K562 (cell line): ENCODE measurements around the gene SNRNP70. TPM values are rescaled to one million over a fixed set of nuclear protein-coding genes. Genes with fewer than 3 reads are reported as not detected.

Source experiments
- BHLHE40 ChIP-seq: IDR thresholded peaks from 2 replicates; pipeline ENCODE4 v1.6.1; 2011; ENCODE audit warnings: low read length, improper control_type of control experiment
- EHMT2 ChIP-seq: fragments of 450-650 bp; IDR thresholded peaks from 2 replicates; pipeline ENCODE4 v1.6.1; 2018; ENCODE audit warnings: antibody characterized with exemption
- ETV5 ChIP-seq: sonication (generic); formaldehyde crosslinking; IDR thresholded peaks from 2 replicates; pipeline ENCODE4 v1.4.0; 2020; ENCODE audit warnings: low read depth, mild to moderate bottlenecking, missing genetic modification reagents
- FOXA1 ChIP-seq: fragments of 450-650 bp; IDR thresholded peaks from 2 replicates; pipeline ENCODE4 v1.6.1; 2016; ENCODE audit warnings: mild to moderate bottlenecking, borderline replicate concordance
- GATAD2B ChIP-seq: fragments of 450-650 bp; IDR thresholded peaks from 2 replicates; pipeline ENCODE4 v1.6.1; 2017; ENCODE audit warnings: mild to moderate bottlenecking, borderline replicate concordance
- HNRNPH1 ChIP-seq: fragments of 200-400 bp; formaldehyde crosslinking; optimal IDR thresholded peaks from 2 replicates; pipeline ENCODE3; 2017; ENCODE audit warnings: low read depth, mild to moderate bottlenecking, low read length, moderate library complexity
- KAT2B ChIP-seq: IDR thresholded peaks from one replicate; pipeline ENCODE4 v1.6.1; 2012; ENCODE audit warnings: low read depth, mild to moderate bottlenecking, control low read depth, inconsistent platforms, low read length, moderate library complexity
- MAFK ChIP-seq: IDR thresholded peaks from 2 replicates; pipeline ENCODE4 v1.6.1; 2011; ENCODE audit warnings: low read length, improper control_type of control experiment
- MAZ ChIP-seq, 2 experiments: fragments of 450-650 bp in 1 of 2; sonication (generic) in 1 of 2; formaldehyde crosslinking; IDR thresholded peaks in 1 of 2; conservative IDR thresholded peaks in 1 of 2; 2 replicates each; pipeline versions ENCODE4 v1.4.0 to v1.5.0; 2020; ENCODE audit warnings: mild to moderate bottlenecking in 1 of 2, missing genetic modification reagents in 1 of 2
- MCM3 ChIP-seq: fragments of 450-650 bp; IDR thresholded peaks from 2 replicates; pipeline ENCODE4 v1.6.1; 2016
- RCOR1 ChIP-seq, 2 experiments: IDR thresholded peaks; 2 replicates each; pipeline ENCODE4 v1.6.1; 2012; ENCODE audit warnings: low read depth in 2 of 2, low read length in 2 of 2, borderline replicate concordance in 1 of 2, improper control_type of control experiment in 1 of 2
- TBP ChIP-seq: optimal IDR thresholded peaks from 2 replicates; pipeline ENCODE3; 2011; ENCODE audit warnings: low read depth, low read length, improper control_type of control experiment
- TCF7L2 ChIP-seq: fragments of 150-350 bp; IDR thresholded peaks from 2 replicates; pipeline ENCODE4 v1.6.1; 2016; ENCODE audit warnings: low read depth, mild to moderate bottlenecking, low read length, moderate library complexity
- TGIF2 ChIP-seq: sonication (generic); formaldehyde crosslinking; IDR thresholded peaks from 2 replicates; pipeline ENCODE4 v1.8.1; 2022; ENCODE audit warnings: mild to moderate bottlenecking, missing genetic modification reagents, moderate library complexity
- ZBTB7A ChIP-seq: IDR thresholded peaks from 2 replicates; pipeline ENCODE4 v1.6.1; 2011; ENCODE audit warnings: low read depth, mild to moderate bottlenecking, low read length, moderate library complexity, borderline replicate concordance; ENCODE audit not compliant: control insufficient read depth
- ZFPM2 ChIP-seq: fragments of 250-450 bp; sonication (Bioruptor Pico); IDR thresholded peaks from 2 replicates; pipeline ENCODE4 v1.5.1; 2022; ENCODE audit warnings: mild to moderate bottlenecking
- polyA plus RNA-seq, 8 experiments: library from polyadenylated mRNA; depleted of rRNA in 4 of 8; stranded (reverse) in 5 of 8; unstranded in 3 of 8; fragments of >200 nt; fragmentation: Nextera tagmentation in 2 of 8; fragmentation: Illumina TruSeq in 1 of 8; extraction: Ambion mirVana in 2 of 8; extraction: Trizol in 1 of 8; gene quantifications; 2 replicates each; pipeline versions ENCODE4 v1.2.1 to v1.2.3, GENCODE V29; 2011 to 2014; ENCODE audit warnings: inconsistent platforms in 1 of 8, missing spikeins in 1 of 8
- total RNA-seq, 7 experiments: library from RNA; depleted of rRNA in 6 of 7; stranded (reverse); fragments of >200 nt in 6 of 7; fragmentation: Illumina TruSeq in 2 of 7; extraction: Trizol in 2 of 7; gene quantifications; 2 replicates each; pipeline versions ENCODE4 v1.2.1 to v1.2.3, GENCODE V29; 2011 to 2021; ENCODE audit warnings: low replicate concordance in 1 of 7
- TF ChIP-seq, protein P1 (sequence below): fragments of 450-650 bp; IDR thresholded peaks from 2 replicates; pipeline ENCODE4 v1.6.1; 2016; ENCODE audit warnings: antibody characterized with exemption
- TF ChIP-seq, protein P2 (sequence below), 2 experiments: fragments of 450-650 bp in 1 of 2; sonication (generic) in 1 of 2; formaldehyde crosslinking; conservative IDR thresholded peaks; 2 replicates each; pipeline versions ENCODE4 v1.4.0 to v1.8.1; 2020 to 2022; ENCODE audit warnings: mild to moderate bottlenecking in 1 of 2, missing genetic modification reagents in 1 of 2
- TF ChIP-seq, protein P3 (sequence below): fragments of 250-450 bp; sonication (Bioruptor Pico); IDR thresholded peaks from 2 replicates; pipeline ENCODE4 v1.5.0; 2022; ENCODE audit warnings: mild to moderate bottlenecking

The SNRNP70 gene
- total and polyA plus RNA-seq, 9 of the 15 experiments (the other 6 are each of a cell fraction or from before 2014, with no cell fraction given): 2.8 to 496 (median 136) TPM

DNA sequence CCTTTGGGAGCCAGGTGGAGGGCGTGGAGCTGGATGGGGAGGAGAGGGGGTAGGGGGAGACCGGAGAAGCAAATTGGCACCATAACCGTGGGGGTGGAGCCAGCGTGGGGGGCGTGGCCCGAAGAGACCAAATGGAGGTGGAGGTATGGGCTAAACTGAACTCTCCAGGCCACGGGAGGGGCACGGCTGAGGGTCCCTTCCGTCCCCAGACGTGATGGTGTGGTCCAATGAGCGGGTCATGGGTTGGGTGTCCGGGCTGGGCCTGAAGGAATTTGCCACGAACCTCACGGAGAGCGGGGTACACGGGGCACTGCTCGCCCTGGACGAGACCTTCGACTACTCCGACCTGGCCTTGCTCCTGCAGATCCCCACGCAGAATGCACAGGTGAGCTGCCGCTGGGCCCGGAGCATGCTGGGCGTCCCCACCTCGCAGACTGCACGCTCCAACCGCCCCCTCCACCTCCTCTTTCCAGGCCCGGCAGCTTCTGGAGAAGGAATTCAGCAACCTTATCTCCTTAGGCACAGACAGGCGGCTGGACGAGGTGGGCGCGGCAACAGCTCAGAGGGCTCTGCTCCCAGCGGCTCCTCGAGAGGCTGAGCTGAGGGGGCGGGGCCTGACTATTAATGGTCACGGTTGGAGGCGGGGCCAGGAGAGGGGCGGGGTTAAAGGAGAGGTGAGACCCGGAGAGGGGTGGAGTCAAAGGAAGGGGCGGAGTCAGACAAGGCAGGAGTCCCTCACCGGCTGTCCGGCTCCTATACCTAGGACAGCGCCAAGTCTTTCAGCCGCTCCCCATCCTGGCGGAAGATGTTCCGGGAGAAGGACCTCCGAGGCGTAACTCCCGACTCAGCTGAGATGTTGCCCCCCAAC, 63.8 kb downstream of the SNRNP70 start (continued):
- TF ChIP-seq EHMT2 (peak; percentile 82), RCOR1 (IDR thresholded peaks at IDR 0.05; ENCODE audit: borderline replicate concordance in 1 of 2, low read depth in 2 of 2, low read length in 2 of 2) (0 out of 4 replicates have a peak, but pooled peaks of 1 of the 2 experiments have one; percentile 11), ZBTB7A (peak; percentile 17; the same call in 1 of the 2 replicates), TGIF2 (CRISPR knock-in tag) (no peak), FOXA1 (no peak), ETV5 (CRISPR knock-in tag) (peak; percentile 75; the same call in 1 of the 2 replicates), ZFPM2 (0 out of 2 replicates have a peak, but pooled peaks have one; percentile 38), GATAD2B (no peak), TBP (peak; percentile 82), HNRNPH1 (no peak), BHLHE40 (peak; percentile 75), KAT2B (no peak), MAFK (0 out of 2 replicates have a peak, but pooled peaks have one; percentile 2), MAZ (CRISPR knock-in tag; conservative IDR thresholded peaks at IDR 0.05 in 1 of 2, IDR thresholded peaks at IDR 0.05 in 1 of 2) (peak; percentile 50 to 59; a peak in 3 of 4 replicates), TCF7L2 (peak; percentile 29; the same call in 1 of the 2 replicates), MCM3 (no peak)
- TF ChIP-seq, protein P1, sequence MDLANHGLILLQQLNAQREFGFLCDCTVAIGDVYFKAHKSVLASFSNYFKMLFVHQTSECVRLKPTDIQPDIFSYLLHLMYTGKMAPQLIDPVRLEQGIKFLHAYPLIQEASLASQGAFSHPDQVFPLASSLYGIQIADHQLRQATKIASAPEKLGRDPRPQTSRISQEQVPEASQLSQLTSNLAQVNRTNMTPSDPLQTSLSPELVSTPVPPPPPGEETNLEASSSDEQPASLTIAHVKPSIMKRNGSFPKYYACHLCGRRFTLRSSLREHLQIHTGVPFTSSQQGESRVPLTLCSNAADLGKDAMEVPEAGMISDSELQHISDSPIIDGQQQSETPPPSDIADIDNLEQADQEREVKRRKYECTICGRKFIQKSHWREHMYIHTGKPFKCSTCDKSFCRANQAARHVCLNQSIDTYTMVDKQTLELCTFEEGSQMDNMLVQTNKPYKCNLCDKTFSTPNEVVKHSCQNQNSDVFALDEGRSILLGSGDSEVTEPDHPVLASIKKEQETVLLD: 0 out of 2 replicates have a peak, but pooled peaks have one; percentile 12
- TF ChIP-seq, protein P2, sequence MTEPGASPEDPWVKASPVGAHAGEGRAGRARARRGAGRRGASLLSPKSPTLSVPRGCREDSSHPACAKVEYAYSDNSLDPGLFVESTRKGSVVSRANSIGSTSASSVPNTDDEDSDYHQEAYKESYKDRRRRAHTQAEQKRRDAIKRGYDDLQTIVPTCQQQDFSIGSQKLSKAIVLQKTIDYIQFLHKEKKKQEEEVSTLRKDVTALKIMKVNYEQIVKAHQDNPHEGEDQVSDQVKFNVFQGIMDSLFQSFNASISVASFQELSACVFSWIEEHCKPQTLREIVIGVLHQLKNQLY (CRISPR knock-in tag; conservative IDR thresholded peaks at IDR 0.05): 0 out of 4 replicates have a peak, but pooled peaks of 1 of the 2 experiments have one; percentile 51
- TF ChIP-seq, protein P3, sequence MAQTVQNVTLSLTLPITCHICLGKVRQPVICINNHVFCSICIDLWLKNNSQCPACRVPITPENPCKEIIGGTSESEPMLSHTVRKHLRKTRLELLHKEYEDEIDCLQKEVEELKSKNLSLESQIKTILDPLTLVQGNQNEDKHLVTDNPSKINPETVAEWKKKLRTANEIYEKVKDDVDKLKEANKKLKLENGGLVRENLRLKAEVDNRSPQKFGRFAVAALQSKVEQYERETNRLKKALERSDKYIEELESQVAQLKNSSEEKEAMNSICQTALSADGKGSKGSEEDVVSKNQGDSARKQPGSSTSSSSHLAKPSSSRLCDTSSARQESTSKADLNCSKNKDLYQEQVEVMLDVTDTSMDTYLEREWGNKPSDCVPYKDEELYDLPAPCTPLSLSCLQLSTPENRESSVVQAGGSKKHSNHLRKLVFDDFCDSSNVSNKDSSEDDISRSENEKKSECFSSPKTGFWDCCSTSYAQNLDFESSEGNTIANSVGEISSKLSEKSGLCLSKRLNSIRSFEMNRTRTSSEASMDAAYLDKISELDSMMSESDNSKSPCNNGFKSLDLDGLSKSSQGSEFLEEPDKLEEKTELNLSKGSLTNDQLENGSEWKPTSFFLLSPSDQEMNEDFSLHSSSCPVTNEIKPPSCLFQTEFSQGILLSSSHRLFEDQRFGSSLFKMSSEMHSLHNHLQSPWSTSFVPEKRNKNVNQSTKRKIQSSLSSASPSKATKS: no peak
